WTC11 (cell line): ENCODE measurements around the gene SLC2A11. TPM values are rescaled to one million over a fixed set of nuclear protein-coding genes. Genes with fewer than 3 reads are reported as not detected.

Experiments used
- ATAC-seq: fragments of 200-7000 bp; cut with Tn5 transposase; 2 replicates; pipeline ENCODE4 v1.10.0; 2021; ENCODE audit warnings: mild to moderate bottlenecking, moderate library complexity
- CTCF ChIA-PET: fragments of 300-600 bp; sonication (Branson Sonifier 250); formaldehyde crosslinking; loops from one replicate; lab custom pipeline; 2021; ENCODE audit warnings: antibody characterized with exemption; lab: Charles Lee
- POLR2A ChIA-PET: fragments of 350-600 bp; sonication (Branson Sonifier 250); formaldehyde crosslinking; loops from one replicate; lab custom pipeline; 2021; ENCODE audit warnings: antibody characterized with exemption; lab: Charles Lee
- DNase-seq: peaks from one replicate; pipeline ENCODE4 v3.0.0; 2021; ENCODE audit warnings: low spot score
- H3K27ac Mint-ChIP-seq: 2 replicates; pipeline ENCODE4 v1.8.0; 2021; ENCODE audit warnings: mixed read lengths
- H3K27me3 Mint-ChIP-seq: 2 replicates; pipeline ENCODE4 v1.8.0; 2021; ENCODE audit warnings: low read depth, mild to moderate bottlenecking, moderate library complexity, mixed read lengths
- H3K36me3 Mint-ChIP-seq: 2 replicates; pipeline ENCODE4 v1.8.0; 2021; ENCODE audit warnings: mixed read lengths
- H3K4me1 Mint-ChIP-seq: 2 replicates; pipeline ENCODE4 v1.8.0; 2022; ENCODE audit warnings: mixed read lengths
- H3K4me3 Mint-ChIP-seq: 2 replicates; pipeline ENCODE4 v1.8.0; 2021; ENCODE audit warnings: mild to moderate bottlenecking, moderate library complexity, mixed read lengths
- H3K9me3 Mint-ChIP-seq: 2 replicates; pipeline ENCODE4 v1.8.0; 2021; ENCODE audit warnings: mixed read lengths
- EMX1 ChIP-seq: fragments of 250-450 bp; sonication (Bioruptor Pico); IDR thresholded peaks from 2 replicates; pipeline ENCODE4 v1.8.0; 2021; ENCODE audit warnings: mild to moderate bottlenecking
- MXD4 ChIP-seq: fragments of 250-450 bp; sonication (Bioruptor Pico); IDR thresholded peaks from 2 replicates; pipeline ENCODE4 v1.8.0; 2021; ENCODE audit warnings: mild to moderate bottlenecking, moderate library complexity, borderline replicate concordance
- MYBL2 ChIP-seq: sonication (generic); formaldehyde crosslinking; IDR thresholded peaks from 2 replicates; pipeline ENCODE4 v1.8.1; 2023; ENCODE audit warnings: mild to moderate bottlenecking, moderate library complexity, missing genetic modification reagents
- NFYB ChIP-seq: sonication (generic); formaldehyde crosslinking; conservative IDR thresholded peaks from 2 replicates; pipeline ENCODE4 v1.8.0; 2022; ENCODE audit warnings: low read depth, missing genetic modification reagents
- NR3C1 ChIP-seq: sonication (generic); formaldehyde crosslinking; conservative IDR thresholded peaks from 2 replicates; pipeline ENCODE4 v1.8.1; 2023; ENCODE audit warnings: low read depth, mild to moderate bottlenecking, missing genetic modification reagents
- PRRX2 ChIP-seq: fragments of 250-450 bp; sonication (Bioruptor Pico); IDR thresholded peaks from 2 replicates; pipeline ENCODE4 v1.8.0; 2021; ENCODE audit warnings: mild to moderate bottlenecking
- TP53 ChIP-seq: sonication (generic); formaldehyde crosslinking; IDR thresholded peaks from 2 replicates; pipeline ENCODE4 v1.8.1; 2023; ENCODE audit warnings: mild to moderate bottlenecking, missing genetic modification reagents
- ZBTB21 ChIP-seq: sonication (generic); formaldehyde crosslinking; IDR thresholded peaks from 2 replicates; pipeline ENCODE4 v1.8.1; 2023; ENCODE audit warnings: mild to moderate bottlenecking, missing genetic modification reagents, borderline replicate concordance
- ZNF121 ChIP-seq: sonication (generic); formaldehyde crosslinking; IDR thresholded peaks from 2 replicates; pipeline ENCODE4 v1.8.0; 2023; ENCODE audit warnings: missing genetic modification reagents
- total RNA-seq: library from RNA; stranded (reverse); gene quantifications from 3 replicates; pipeline ENCODE4 v1.2.3, GENCODE V29; 2021
- TF ChIP-seq, protein P1 (sequence below): fragments of 250-450 bp; sonication (Bioruptor Pico); IDR thresholded peaks from 2 replicates; pipeline ENCODE4 v1.8.0; 2021; ENCODE audit warnings: mild to moderate bottlenecking
- TF ChIP-seq, protein P2 (sequence below): sonication (generic); formaldehyde crosslinking; IDR thresholded peaks from 2 replicates; pipeline ENCODE4 v1.8.1; 2023; ENCODE audit warnings: mild to moderate bottlenecking, missing genetic modification reagents
- TF ChIP-seq, protein P3 (sequence below): fragments of 250-450 bp; sonication (Bioruptor Pico); IDR thresholded peaks from 2 replicates; pipeline ENCODE4 v1.9.0; 2021; ENCODE audit warnings: mild to moderate bottlenecking
- TF ChIP-seq, protein P4 (sequence below): sonication (generic); formaldehyde crosslinking; IDR thresholded peaks from 2 replicates; pipeline ENCODE4 v1.8.0; 2022; ENCODE audit warnings: missing genetic modification reagents
- TF ChIP-seq, protein P5 (sequence below): sonication (generic); formaldehyde crosslinking; IDR thresholded peaks from 2 replicates; pipeline ENCODE4 v1.8.0; 2022; ENCODE audit warnings: mild to moderate bottlenecking, missing genetic modification reagents
- TF ChIP-seq, protein P6 (sequence below): sonication (generic); formaldehyde crosslinking; IDR thresholded peaks from 2 replicates; pipeline ENCODE4 v1.8.1; 2022; ENCODE audit warnings: low read depth, missing genetic modification reagents, borderline replicate concordance
- TF ChIP-seq, protein P7 (sequence below): sonication (generic); formaldehyde crosslinking; IDR thresholded peaks from 2 replicates; pipeline ENCODE4 v1.8.1; 2023; ENCODE audit warnings: mild to moderate bottlenecking, missing genetic modification reagents
- TF ChIP-seq, protein P8 (sequence below): sonication (generic); formaldehyde crosslinking; IDR thresholded peaks from 2 replicates; pipeline ENCODE4 v1.8.1; 2022; ENCODE audit warnings: mild to moderate bottlenecking, moderate library complexity, missing genetic modification reagents
- TF ChIP-seq, protein P9 (sequence below): sonication (generic); formaldehyde crosslinking; IDR thresholded peaks from 2 replicates; pipeline ENCODE4 v1.8.0; 2022; ENCODE audit warnings: mild to moderate bottlenecking, missing genetic modification reagents
- TF ChIP-seq, protein P10 (sequence below): fragments of 250-450 bp; sonication (Bioruptor Pico); IDR thresholded peaks from 2 replicates; pipeline ENCODE4 v2.1.2; 2022; ENCODE audit warnings: mild to moderate bottlenecking, moderate library complexity

SLC2A11 gene
- total RNA-seq, 1 experiment from 2014 or later, result 19.9 TPM

DNA sequence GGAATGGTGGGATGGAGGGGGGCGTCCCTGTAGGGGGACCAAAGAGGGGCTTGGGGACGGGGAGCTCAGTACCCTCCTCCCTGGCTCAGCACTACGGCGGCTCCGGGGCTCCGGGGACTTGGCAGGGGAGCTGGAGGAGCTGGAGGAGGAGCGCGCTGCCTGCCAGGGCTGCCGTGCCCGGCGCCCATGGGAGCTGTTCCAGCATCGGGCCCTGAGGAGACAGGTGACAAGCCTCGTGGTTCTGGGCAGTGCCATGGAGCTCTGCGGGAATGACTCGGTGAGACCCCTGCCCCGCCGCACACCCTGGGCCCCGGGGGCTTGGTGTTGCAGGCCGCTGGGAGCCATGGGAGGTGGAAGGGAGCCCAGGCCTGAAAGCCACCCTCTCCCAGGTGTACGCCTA is 24.7 kb downstream of the SLC2A11 start:
- DNase-seq (no peak), ATAC-seq (no peak)
- CTCF ChIA-PET, result interaction anchor here (0.6 to 3.0 kb wide), 4 partner anchors 12 to 291 kb away, joined by 3 to 10 read pairs (median 5); partner anchors contain the start of gene MIF
- POLR2A ChIA-PET, result no interaction called here
- Mint-ChIP-seq H3K9me3 (no peaks in the 10 kb centered on the region), H3K27ac (0 out of 2 replicates have a peak overlapping the region, but pooled peaks have one; percentile 47), H3K36me3 (peaks cover 16% of the 10 kb centered on the region), H3K27me3 (no peaks in the 10 kb centered on the region), H3K4me3 (no peak overlapping the region)
- TF ChIP-seq TP53 (CRISPR knock-in tag) (no peak), NFYB (no peak)
- TF ChIP-seq, protein P1, sequence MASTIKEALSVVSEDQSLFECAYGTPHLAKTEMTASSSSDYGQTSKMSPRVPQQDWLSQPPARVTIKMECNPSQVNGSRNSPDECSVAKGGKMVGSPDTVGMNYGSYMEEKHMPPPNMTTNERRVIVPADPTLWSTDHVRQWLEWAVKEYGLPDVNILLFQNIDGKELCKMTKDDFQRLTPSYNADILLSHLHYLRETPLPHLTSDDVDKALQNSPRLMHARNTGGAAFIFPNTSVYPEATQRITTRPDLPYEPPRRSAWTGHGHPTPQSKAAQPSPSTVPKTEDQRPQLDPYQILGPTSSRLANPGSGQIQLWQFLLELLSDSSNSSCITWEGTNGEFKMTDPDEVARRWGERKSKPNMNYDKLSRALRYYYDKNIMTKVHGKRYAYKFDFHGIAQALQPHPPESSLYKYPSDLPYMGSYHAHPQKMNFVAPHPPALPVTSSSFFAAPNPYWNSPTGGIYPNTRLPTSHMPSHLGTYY (CRISPR knock-in tag), result no peak
- TF ChIP-seq, all 79 proteins: peak for 0
- no peaks in the 10 kb centered on the region; the same call in 1 of the 2 replicates for H3K4me1 Mint-ChIP-seq

DNA sequence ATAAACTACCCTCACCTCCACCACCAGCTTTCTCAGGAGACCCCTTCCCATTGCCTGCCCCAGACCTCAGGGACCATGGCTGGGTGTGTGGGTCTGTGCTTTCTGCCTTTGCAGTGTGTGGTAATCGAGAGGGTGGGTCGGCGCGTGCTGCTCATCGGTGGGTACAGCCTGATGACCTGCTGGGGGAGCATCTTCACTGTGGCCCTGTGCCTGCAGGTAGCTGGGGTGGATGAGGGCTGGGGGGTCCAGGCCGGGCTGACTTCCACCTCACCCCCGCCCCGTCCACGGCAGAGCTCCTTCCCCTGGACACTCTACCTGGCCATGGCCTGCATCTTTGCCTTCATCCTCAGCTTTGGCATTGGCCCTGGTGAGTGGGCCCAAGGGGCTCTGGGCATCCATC is 26.0 kb downstream of the SLC2A11 start:
- H3K4me1 Mint-ChIP-seq, result no peaks in the 10 kb centered on the region
- no peaks in the 10 kb centered on the region for H3K27me3 Mint-ChIP-seq
- peaks cover 11% of the 10 kb centered on the region for H3K36me3 Mint-ChIP-seq
- no peaks in the 10 kb centered on the region for H3K9me3 Mint-ChIP-seq
- no peak overlapping the region for H3K27ac Mint-ChIP-seq
- H3K4me3 Mint-ChIP-seq, result no peak overlapping the region
- ChIA-PET CTCF (interaction anchor here (2.5 to 3.0 kb wide), 2 partner anchors 11 to 34 kb away, joined by 6 to 10 read pairs; partner anchors contain the start of gene MIF), POLR2A (no interaction called here)
- ATAC-seq, result no peak
- no peak for DNase-seq
- TF ChIP-seq, protein P2, sequence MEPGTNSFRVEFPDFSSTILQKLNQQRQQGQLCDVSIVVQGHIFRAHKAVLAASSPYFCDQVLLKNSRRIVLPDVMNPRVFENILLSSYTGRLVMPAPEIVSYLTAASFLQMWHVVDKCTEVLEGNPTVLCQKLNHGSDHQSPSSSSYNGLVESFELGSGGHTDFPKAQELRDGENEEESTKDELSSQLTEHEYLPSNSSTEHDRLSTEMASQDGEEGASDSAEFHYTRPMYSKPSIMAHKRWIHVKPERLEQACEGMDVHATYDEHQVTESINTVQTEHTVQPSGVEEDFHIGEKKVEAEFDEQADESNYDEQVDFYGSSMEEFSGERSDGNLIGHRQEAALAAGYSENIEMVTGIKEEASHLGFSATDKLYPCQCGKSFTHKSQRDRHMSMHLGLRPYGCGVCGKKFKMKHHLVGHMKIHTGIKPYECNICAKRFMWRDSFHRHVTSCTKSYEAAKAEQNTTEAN (CRISPR knock-in tag), result no peak
- TF ChIP-seq MYBL2 (CRISPR knock-in tag), result no peak
- TF ChIP-seq, protein P3, sequence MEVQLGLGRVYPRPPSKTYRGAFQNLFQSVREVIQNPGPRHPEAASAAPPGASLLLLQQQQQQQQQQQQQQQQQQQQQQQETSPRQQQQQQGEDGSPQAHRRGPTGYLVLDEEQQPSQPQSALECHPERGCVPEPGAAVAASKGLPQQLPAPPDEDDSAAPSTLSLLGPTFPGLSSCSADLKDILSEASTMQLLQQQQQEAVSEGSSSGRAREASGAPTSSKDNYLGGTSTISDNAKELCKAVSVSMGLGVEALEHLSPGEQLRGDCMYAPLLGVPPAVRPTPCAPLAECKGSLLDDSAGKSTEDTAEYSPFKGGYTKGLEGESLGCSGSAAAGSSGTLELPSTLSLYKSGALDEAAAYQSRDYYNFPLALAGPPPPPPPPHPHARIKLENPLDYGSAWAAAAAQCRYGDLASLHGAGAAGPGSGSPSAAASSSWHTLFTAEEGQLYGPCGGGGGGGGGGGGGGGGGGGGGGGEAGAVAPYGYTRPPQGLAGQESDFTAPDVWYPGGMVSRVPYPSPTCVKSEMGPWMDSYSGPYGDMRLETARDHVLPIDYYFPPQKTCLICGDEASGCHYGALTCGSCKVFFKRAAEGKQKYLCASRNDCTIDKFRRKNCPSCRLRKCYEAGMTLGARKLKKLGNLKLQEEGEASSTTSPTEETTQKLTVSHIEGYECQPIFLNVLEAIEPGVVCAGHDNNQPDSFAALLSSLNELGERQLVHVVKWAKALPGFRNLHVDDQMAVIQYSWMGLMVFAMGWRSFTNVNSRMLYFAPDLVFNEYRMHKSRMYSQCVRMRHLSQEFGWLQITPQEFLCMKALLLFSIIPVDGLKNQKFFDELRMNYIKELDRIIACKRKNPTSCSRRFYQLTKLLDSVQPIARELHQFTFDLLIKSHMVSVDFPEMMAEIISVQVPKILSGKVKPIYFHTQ (CRISPR knock-in tag), result no peak
- TF ChIP-seq PRRX2 (CRISPR knock-in tag), result no peak
- TF ChIP-seq, protein P4, sequence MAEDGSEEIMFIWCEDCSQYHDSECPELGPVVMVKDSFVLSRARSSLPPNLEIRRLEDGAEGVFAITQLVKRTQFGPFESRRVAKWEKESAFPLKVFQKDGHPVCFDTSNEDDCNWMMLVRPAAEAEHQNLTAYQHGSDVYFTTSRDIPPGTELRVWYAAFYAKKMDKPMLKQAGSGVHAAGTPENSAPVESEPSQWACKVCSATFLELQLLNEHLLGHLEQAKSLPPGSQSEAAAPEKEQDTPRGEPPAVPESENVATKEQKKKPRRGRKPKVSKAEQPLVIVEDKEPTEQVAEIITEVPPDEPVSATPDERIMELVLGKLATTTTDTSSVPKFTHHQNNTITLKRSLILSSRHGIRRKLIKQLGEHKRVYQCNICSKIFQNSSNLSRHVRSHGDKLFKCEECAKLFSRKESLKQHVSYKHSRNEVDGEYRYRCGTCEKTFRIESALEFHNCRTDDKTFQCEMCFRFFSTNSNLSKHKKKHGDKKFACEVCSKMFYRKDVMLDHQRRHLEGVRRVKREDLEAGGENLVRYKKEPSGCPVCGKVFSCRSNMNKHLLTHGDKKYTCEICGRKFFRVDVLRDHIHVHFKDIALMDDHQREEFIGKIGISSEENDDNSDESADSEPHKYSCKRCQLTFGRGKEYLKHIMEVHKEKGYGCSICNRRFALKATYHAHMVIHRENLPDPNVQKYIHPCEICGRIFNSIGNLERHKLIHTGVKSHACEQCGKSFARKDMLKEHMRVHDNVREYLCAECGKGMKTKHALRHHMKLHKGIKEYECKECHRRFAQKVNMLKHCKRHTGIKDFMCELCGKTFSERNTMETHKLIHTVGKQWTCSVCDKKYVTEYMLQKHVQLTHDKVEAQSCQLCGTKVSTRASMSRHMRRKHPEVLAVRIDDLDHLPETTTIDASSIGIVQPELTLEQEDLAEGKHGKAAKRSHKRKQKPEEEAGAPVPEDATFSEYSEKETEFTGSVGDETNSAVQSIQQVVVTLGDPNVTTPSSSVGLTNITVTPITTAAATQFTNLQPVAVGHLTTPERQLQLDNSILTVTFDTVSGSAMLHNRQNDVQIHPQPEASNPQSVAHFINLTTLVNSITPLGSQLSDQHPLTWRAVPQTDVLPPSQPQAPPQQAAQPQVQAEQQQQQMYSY (CRISPR knock-in tag), result no peak
- TF ChIP-seq ZNF121 (CRISPR knock-in tag), result no peak
- TF ChIP-seq ZBTB21 (CRISPR knock-in tag), result no peak
- no peak for TF ChIP-seq EMX1
- TF ChIP-seq, protein P5, sequence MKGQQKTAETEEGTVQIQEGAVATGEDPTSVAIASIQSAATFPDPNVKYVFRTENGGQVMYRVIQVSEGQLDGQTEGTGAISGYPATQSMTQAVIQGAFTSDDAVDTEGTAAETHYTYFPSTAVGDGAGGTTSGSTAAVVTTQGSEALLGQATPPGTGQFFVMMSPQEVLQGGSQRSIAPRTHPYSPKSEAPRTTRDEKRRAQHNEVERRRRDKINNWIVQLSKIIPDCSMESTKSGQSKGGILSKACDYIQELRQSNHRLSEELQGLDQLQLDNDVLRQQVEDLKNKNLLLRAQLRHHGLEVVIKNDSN (CRISPR knock-in tag), result no peak
- TF ChIP-seq, protein P6, sequence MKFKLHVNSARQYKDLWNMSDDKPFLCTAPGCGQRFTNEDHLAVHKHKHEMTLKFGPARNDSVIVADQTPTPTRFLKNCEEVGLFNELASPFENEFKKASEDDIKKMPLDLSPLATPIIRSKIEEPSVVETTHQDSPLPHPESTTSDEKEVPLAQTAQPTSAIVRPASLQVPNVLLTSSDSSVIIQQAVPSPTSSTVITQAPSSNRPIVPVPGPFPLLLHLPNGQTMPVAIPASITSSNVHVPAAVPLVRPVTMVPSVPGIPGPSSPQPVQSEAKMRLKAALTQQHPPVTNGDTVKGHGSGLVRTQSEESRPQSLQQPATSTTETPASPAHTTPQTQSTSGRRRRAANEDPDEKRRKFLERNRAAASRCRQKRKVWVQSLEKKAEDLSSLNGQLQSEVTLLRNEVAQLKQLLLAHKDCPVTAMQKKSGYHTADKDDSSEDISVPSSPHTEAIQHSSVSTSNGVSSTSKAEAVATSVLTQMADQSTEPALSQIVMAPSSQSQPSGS, result no peak
- TF ChIP-seq, protein P7, sequence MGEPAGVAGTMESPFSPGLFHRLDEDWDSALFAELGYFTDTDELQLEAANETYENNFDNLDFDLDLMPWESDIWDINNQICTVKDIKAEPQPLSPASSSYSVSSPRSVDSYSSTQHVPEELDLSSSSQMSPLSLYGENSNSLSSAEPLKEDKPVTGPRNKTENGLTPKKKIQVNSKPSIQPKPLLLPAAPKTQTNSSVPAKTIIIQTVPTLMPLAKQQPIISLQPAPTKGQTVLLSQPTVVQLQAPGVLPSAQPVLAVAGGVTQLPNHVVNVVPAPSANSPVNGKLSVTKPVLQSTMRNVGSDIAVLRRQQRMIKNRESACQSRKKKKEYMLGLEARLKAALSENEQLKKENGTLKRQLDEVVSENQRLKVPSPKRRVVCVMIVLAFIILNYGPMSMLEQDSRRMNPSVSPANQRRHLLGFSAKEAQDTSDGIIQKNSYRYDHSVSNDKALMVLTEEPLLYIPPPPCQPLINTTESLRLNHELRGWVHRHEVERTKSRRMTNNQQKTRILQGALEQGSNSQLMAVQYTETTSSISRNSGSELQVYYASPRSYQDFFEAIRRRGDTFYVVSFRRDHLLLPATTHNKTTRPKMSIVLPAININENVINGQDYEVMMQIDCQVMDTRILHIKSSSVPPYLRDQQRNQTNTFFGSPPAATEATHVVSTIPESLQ (CRISPR knock-in tag), result no peak
- TF ChIP-seq MXD4, result no peak
- TF ChIP-seq NR3C1, result no peak
- TF ChIP-seq, protein P8, sequence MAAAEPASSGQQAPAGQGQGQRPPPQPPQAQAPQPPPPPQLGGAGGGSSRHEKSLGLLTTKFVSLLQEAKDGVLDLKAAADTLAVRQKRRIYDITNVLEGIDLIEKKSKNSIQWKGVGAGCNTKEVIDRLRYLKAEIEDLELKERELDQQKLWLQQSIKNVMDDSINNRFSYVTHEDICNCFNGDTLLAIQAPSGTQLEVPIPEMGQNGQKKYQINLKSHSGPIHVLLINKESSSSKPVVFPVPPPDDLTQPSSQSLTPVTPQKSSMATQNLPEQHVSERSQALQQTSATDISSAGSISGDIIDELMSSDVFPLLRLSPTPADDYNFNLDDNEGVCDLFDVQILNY (CRISPR knock-in tag), result no peak
- TF ChIP-seq, protein P9, sequence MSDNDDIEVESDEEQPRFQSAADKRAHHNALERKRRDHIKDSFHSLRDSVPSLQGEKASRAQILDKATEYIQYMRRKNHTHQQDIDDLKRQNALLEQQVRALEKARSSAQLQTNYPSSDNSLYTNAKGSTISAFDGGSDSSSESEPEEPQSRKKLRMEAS (CRISPR knock-in tag), result no peak
- TF ChIP-seq, protein P10, sequence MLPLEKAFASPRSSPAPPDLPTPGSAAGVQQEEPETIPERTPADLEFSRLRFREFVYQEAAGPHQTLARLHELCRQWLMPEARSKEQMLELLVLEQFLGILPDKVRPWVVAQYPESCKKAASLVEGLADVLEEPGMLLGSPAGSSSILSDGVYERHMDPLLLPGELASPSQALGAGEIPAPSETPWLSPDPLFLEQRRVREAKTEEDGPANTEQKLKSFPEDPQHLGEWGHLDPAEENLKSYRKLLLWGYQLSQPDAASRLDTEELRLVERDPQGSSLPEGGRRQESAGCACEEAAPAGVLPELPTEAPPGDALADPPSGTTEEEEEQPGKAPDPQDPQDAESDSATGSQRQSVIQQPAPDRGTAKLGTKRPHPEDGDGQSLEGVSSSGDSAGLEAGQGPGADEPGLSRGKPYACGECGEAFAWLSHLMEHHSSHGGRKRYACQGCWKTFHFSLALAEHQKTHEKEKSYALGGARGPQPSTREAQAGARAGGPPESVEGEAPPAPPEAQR, result no peak
